ENCODE data around the gene INSM1.
A peak's percentile ranks its signal among the peaks of the same experiment; 100 is the strongest.

The INSM1 gene

DNA sequence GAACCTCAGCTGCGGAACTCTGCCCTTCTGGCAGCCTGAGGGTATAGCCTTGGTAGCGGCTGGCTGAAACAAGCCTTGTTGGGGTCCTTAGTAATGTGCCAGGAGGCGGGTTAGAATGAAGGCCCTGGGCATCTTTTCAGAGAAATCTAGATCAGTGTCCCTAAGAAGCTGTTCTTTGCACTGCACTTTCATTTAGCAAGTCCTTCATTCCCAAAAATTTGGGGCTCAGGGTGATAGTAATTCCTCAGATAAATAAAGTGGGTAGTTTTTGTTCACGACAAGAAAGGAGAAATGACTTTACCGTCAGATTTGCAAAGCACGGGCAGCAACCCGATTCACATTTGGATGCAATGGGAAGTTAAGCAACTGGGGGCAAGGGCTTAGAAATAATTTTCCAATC lies 3.2 kb downstream of the INSM1 start:
- H3K4me1 ChIP-seq = no peaks in the 10 kb centered on the region
- no peaks in the 10 kb centered on the region for H3K36me3 ChIP-seq
- H3K4me3 ChIP-seq (ENCODE audit: low read depth, low read length) = no peak overlapping the region
- no peak for DNase-seq
- TF ChIP-seq CTCF (IDR thresholded peaks at IDR 0.05; ENCODE audit: low read depth, low read length) = no peak
- peaks cover 50% of the 10 kb centered on the region for H3K27me3 ChIP-seq
- H3K9me3 ChIP-seq = no peaks in the 10 kb centered on the region

GRCh38 chr20:20371681-20372080 lies 3.8 kb downstream of the INSM1 start:
- TF ChIP-seq CTCF (IDR thresholded peaks at IDR 0.05; ENCODE audit: low read depth, low read length) = no peak

GRCh38 chr20:20373091-20373571 lies 5.2 kb downstream of the INSM1 start:
- H3K27me3 ChIP-seq = peaks cover 43% of the 10 kb centered on the region
- no peak for TF ChIP-seq CTCF (IDR thresholded peaks at IDR 0.05; ENCODE audit: low read depth, low read length)

More at GRCh38 chr20:20371681-20372080, 3.8 kb downstream of the INSM1 start:
- Histone ChIP-seq H3K4me1 (no peaks in the 10 kb centered on the region), H3K27me3 (peaks cover 50% of the 10 kb centered on the region), H3K36me3 (no peaks in the 10 kb centered on the region), H3K9me3 (no peaks in the 10 kb centered on the region), H3K4me3 (ENCODE audit: low read depth, low read length) (no peak overlapping the region)
- DNase-seq = no peak

DNA sequence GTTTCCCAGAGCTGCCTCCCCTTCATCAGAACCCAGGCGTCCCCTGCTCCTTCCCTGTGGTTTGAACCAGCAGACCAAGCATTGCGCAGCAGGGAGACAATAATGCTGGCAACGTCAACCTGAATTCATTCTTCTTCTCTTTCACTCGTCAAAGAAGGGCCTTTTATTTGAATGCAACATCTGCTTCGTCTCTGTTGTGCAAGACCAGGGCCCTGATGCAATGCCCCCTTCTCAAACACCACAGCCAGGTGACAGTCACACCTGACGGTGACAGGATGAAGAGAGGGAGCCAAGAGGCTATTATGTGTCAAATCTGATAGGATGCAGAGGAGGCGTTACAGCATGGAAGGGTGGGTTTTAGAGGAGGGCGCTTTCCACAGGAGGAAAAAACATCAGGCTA lies 8.0 kb downstream of the INSM1 start:
- H3K4me1 ChIP-seq = no peaks in the 10 kb centered on the region
- no peaks in the 10 kb centered on the region; the same call in 1 of the 2 replicates for H3K9me3 ChIP-seq
- H3K36me3 ChIP-seq = no peaks in the 10 kb centered on the region
- H3K27me3 ChIP-seq = peaks cover 17% of the 10 kb centered on the region
- H3K4me3 ChIP-seq (ENCODE audit: low read depth, low read length) = no peak overlapping the region
- no peak for TF ChIP-seq CTCF (IDR thresholded peaks at IDR 0.05; ENCODE audit: low read depth, low read length)
- no peak for DNase-seq

More at GRCh38 chr20:20373091-20373571, 5.2 kb downstream of the INSM1 start:
- no peaks in the 10 kb centered on the region for H3K36me3 ChIP-seq
- no peak overlapping the region for H3K4me3 ChIP-seq (ENCODE audit: low read depth, low read length)
- H3K4me1 ChIP-seq = no peaks in the 10 kb centered on the region
- DNase-seq = peak; percentile 58
- H3K9me3 ChIP-seq = no peaks in the 10 kb centered on the region

DNA sequence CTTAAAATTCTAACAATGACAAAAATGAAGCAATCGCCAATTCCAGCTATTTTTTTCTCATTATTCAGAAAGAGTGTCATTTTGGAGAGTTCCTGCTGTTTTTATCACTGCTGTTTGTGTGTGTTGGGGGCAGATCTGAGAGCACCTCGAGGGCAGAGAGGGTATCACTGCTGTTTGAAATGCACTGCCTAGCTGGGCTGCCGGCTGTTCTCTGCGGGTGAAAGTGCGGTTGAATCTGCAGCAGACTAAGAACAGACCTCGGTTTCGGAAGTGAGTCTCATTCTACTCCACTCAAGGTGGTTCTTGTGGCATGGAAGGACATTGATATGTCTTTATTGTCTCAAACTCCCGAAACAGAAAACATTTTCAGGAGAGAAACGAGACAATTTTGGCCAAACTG lies 18.3 kb downstream of the INSM1 start:
- no peaks in the 10 kb centered on the region; the same call in 1 of the 2 replicates for H3K9me3 ChIP-seq
- no peaks in the 10 kb centered on the region for H3K4me1 ChIP-seq
- H3K4me3 ChIP-seq (ENCODE audit: low read depth, low read length) = no peak overlapping the region
- H3K36me3 ChIP-seq = no peaks in the 10 kb centered on the region
- TF ChIP-seq CTCF (IDR thresholded peaks at IDR 0.05; ENCODE audit: low read depth, low read length) = no peak
- no peak for DNase-seq
- no peaks in the 10 kb centered on the region for H3K27me3 ChIP-seq

DNA sequence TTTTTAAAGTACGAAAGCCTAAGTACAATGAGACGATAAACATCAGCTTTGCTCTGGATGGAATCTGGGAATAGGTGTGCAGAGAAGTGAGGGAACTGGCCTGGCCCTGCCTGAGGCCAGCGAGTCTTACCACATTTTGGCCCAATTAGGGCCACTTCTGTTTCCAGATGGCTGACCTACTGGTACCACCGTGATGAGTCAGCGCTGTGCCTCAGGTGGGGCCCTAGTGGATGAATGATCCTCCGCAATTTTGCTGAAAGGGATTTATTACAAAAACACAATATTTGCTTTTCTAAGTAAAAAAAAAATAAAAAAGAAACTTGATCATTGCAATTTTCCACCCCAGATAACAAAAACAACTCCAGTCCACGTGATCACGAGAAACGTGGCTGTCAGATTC lies 22.5 kb downstream of the INSM1 start:
- DNase-seq = no peak
- no peak for TF ChIP-seq CTCF (IDR thresholded peaks at IDR 0.05; ENCODE audit: low read depth, low read length)
- H3K4me1 ChIP-seq = no peaks in the 10 kb centered on the region

More for the DNA sequence above, 22.5 kb downstream of the INSM1 start:
- H3K9me3 ChIP-seq = no peaks in the 10 kb centered on the region
- no peaks in the 10 kb centered on the region for H3K36me3 ChIP-seq
- H3K4me3 ChIP-seq (ENCODE audit: low read depth, low read length) = no peak overlapping the region
- no peaks in the 10 kb centered on the region for H3K27me3 ChIP-seq

Measured in BE2C (cell line).